Measurements from ENCODE around the gene EXOC1. TPM values are rescaled to one million over a fixed set of nuclear protein-coding genes. Genes with fewer than 3 reads are reported as not detected.

EXOC1 gene
- total and polyA plus RNA-seq, 9 donors, result 14.6 to 32.7 (median 24.1) TPM

DNA sequence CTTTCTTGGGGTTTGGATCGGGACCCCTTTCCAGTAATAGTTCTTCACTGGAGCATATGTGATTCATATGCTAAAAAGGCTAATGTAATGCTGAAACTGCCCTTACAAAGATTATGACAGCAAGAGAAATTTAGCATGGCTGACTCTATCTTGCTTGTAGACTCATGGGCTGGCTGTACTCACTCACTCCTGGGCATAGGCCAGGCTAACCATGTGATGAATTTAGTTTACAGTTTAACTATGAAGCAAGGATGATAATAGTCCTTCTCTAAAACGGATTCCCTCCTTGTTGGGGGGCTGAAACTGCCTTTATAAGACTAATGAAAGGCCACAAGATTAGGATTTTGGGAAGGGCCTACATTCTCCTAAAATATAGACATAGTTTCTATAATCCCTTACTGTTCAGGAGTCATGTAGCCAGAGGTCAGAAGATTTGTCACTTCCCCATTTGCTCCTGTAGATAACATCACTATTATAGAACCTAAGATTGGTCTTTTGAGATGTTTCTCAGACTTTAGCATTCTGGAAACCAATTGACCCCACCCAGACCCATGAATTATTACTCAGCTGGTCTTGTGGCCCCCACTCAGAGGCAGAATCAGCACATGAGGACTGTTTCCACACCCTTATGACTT lies 74.5 kb downstream of the EXOC1 start:
- DNase-seq, result no peak
- 55 to 63% (median 63%) methylated on average over 2 of the region's 2 CpGs for WGBS, 3 donors

DNA sequence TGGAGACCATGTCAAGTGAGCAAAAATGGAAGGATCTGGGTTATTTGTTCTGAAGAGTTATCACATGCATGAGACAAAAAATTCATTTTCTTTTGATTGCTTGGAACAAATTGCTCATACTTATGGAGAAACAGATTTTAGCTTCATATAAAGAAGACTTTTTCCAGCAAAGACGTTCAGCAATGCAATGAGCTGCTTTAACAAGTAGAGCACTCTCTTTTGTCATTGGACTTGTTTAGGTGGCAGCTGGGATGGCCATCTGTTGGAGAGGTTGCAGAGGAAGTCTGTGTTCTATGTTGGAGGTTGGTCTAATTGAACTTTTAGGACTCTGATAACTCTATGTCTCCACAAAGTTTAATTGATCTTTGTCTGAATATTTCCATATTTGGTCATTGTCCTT lies 75.4 kb downstream of the EXOC1 start:
- WGBS, 3 donors, result 70 to 83% (median 74%) methylated on average over 1 of the region's 1 CpG

More for the DNA sequence above, 74.5 kb downstream of the EXOC1 start:
- Histone ChIP-seq H3K36me3 (no peaks in the 10 kb centered on the region), H3K4me3 (no peak overlapping the region), H3K27ac (no peak overlapping the region), H3K27me3 (no peaks in the 10 kb centered on the region), H3K4me1 (ENCODE audit: insufficient read depth) (no peaks in the 10 kb centered on the region), H3K9me3 (no peaks in the 10 kb centered on the region)
- TF ChIP-seq EP300 (IDR thresholded peaks at IDR 0.05) (no peak), POLR2A (IDR thresholded peaks at IDR 0.05) (no peak)
- TF ChIP-seq, protein P1, sequence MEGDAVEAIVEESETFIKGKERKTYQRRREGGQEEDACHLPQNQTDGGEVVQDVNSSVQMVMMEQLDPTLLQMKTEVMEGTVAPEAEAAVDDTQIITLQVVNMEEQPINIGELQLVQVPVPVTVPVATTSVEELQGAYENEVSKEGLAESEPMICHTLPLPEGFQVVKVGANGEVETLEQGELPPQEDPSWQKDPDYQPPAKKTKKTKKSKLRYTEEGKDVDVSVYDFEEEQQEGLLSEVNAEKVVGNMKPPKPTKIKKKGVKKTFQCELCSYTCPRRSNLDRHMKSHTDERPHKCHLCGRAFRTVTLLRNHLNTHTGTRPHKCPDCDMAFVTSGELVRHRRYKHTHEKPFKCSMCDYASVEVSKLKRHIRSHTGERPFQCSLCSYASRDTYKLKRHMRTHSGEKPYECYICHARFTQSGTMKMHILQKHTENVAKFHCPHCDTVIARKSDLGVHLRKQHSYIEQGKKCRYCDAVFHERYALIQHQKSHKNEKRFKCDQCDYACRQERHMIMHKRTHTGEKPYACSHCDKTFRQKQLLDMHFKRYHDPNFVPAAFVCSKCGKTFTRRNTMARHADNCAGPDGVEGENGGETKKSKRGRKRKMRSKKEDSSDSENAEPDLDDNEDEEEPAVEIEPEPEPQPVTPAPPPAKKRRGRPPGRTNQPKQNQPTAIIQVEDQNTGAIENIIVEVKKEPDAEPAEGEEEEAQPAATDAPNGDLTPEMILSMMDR (IDR thresholded peaks at IDR 0.05), result no peak
- intact Hi-C loops (cut with DNase I), result no loop called here

DNA sequence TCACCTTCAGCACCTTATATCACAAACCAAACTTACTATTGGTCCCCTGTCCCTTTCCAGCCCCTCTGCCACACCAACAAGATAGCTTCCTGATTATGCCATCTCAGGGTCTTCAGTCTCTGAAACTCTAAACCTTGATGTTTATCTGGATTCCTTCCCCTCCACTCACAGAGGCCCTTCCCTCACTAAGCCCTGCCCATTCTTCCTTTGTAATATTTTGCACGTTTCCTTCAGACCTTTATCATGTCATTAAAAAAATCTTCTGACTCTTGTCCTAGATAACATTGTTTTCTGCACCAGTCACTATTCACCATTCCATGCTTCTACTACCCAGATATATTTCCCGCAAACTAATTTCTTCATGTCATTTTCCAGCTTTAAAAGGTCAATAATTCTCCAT lies 77.6 kb downstream of the EXOC1 start:
- no peaks in the 10 kb centered on the region for H3K9me3 ChIP-seq
- DNase-seq, result no peak
- WGBS, 3 donors, result 65 to 72% (median 66%) methylated on average over 2 of the region's 2 CpGs
- intact Hi-C loops (cut with DNase I), result no loop called here
- no peaks in the 10 kb centered on the region for H3K4me1 ChIP-seq (ENCODE audit: insufficient read depth)
- H3K36me3 ChIP-seq, result no peaks in the 10 kb centered on the region
- H3K27ac ChIP-seq, result no peak overlapping the region
- no peaks in the 10 kb centered on the region for H3K27me3 ChIP-seq
- no peak for TF ChIP-seq EP300 (IDR thresholded peaks at IDR 0.05)
- TF ChIP-seq, protein P1 (IDR thresholded peaks at IDR 0.05), result no peak
- no peak for TF ChIP-seq POLR2A (IDR thresholded peaks at IDR 0.05)
- no peak overlapping the region for H3K4me3 ChIP-seq

More for the DNA sequence above, 75.4 kb downstream of the EXOC1 start:
- H3K27me3 ChIP-seq, result no peaks in the 10 kb centered on the region
- H3K4me3 ChIP-seq, result no peak overlapping the region
- no peaks in the 10 kb centered on the region for H3K36me3 ChIP-seq
- H3K4me1 ChIP-seq (ENCODE audit: insufficient read depth), result no peaks in the 10 kb centered on the region
- TF ChIP-seq, protein P1 (IDR thresholded peaks at IDR 0.05), result no peak
- TF ChIP-seq POLR2A (IDR thresholded peaks at IDR 0.05), result no peak
- TF ChIP-seq EP300 (IDR thresholded peaks at IDR 0.05), result no peak
- DNase-seq, result no peak
- no peaks in the 10 kb centered on the region for H3K9me3 ChIP-seq
- intact Hi-C loops (cut with DNase I), result no loop called here
- H3K27ac ChIP-seq, result no peak overlapping the region

DNA sequence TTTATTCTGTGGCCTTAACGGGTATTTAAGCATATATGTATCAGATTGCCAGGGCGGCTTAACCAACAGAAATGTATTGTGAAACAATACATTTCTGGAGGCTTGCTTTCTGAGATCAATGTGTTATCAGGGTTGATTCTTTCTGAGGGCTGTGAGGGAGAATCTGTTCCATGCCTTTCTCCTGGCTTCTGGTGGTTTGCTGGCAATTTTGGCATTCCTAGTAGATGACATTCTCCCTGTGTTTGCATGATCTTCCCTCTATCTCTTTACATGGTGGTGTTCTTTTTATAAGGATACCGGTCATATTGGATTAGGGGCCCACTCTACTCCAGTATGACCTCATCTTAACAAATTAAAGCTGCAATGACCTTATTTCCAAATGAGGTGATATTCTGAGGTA lies 78.4 kb downstream of the EXOC1 start:
- H3K4me1 ChIP-seq (ENCODE audit: insufficient read depth), result no peaks in the 10 kb centered on the region
- no peaks in the 10 kb centered on the region for H3K36me3 ChIP-seq
- 53 to 67% (median 67%) methylated on average over 3 of the region's 3 CpGs for WGBS, 3 donors
- DNase-seq, result no peak
- H3K9me3 ChIP-seq, result no peaks in the 10 kb centered on the region
- no peak overlapping the region for H3K27ac ChIP-seq
- H3K4me3 ChIP-seq, result no peak overlapping the region
- H3K27me3 ChIP-seq, result no peaks in the 10 kb centered on the region
- TF ChIP-seq, protein P1 (IDR thresholded peaks at IDR 0.05), result no peak
- no peak for TF ChIP-seq POLR2A (IDR thresholded peaks at IDR 0.05)
- TF ChIP-seq EP300 (IDR thresholded peaks at IDR 0.05), result no peak
- intact Hi-C loops (cut with DNase I), result no loop called here

All from ovary (tissue), 9 donors.